HG02973 (cell line): ENCODE data around the gene DNAH14.

Experiments used
- ATAC-seq: cut with Tn5 transposase; IDR thresholded peaks from one replicate; pipeline ENCODE4 v1.9.1; 2021; ENCODE audit warnings: moderate library complexity; ENCODE audit not compliant: unreplicated experiment

DNAH14 gene

GRCh38 chr1:225388372-225388771, 458.9 kb downstream of the DNAH14 start:
- ATAC-seq, result no peak

DNA sequence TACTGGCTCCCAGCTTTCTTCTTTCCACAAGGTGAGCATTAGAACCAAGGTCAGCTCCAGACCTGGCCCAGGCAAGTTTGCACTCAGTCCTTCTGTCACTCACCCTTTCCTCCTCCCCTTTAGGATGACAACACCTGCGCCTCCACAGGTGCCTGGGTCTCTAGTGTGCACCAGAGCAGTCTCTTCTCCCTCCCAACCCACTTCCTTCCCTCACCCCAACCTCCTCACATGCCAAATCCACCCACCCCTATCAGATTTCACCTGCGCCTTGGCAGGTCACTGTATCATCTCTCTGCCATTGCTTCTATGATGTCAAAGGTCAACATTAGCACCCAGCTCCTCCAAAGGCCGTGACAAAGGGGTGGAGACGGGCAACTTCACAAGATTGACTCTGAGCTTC, 460.4 kb downstream of the DNAH14 start:
- no peak for ATAC-seq

GRCh38 chr1:225396357-225396756, 466.9 kb downstream of the DNAH14 start:
- no peak for ATAC-seq

- ATAC-seq, result no peak
These were observed 471.5 kb downstream of the DNAH14 start for GRCh38 chr1:225400968-225401367.

- ATAC-seq, result no peak
These were observed 477.7 kb downstream of the DNAH14 start for GRCh38 chr1:225406976-225407725.

DNA sequence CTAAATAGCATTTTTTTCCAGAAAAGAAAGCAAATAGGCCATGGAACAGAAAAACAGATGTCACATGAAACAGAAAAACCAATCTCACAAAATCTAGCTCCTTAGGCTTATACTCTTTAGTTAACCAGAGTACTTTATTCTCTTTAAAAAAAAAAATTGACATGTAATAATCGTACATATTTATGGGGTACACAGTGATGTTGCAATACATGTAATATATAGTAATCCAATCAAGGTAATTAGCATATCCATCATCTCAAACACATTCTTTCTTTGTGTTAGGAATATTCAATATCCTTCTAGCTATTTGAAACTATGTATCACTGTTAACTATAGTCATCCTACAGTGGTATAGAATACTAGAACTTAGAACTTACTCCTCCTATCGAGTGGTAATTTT, 478.3 kb downstream of the DNAH14 start:
- ATAC-seq, result no peak

- ATAC-seq, result no peak
These were observed 478.8 kb downstream of the DNAH14 start for GRCh38 chr1:225408249-225408648.

- no peak for ATAC-seq
These were observed 479.6 kb downstream of the DNAH14 start for GRCh38 chr1:225409051-225409450.

DNA sequence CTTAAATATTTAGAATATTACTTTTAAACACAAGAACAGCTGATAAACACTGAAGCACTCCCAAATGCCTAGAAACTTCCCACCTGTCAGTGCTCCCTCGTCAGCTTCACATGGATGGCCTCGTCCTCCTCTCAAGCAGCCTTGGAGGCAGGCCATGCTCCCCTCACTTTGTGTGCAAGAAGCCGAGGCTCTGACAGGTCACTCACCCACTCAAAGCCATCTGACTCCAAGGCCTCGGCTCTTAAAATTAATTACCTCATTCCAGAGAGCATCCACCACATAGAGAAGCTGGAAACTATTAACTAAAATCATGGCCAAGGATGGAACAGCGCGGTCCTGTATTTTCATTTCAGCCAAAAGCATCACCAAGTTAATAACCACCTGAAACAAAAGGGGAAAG, 480.6 kb downstream of the DNAH14 start:
- no peak for ATAC-seq

DNA sequence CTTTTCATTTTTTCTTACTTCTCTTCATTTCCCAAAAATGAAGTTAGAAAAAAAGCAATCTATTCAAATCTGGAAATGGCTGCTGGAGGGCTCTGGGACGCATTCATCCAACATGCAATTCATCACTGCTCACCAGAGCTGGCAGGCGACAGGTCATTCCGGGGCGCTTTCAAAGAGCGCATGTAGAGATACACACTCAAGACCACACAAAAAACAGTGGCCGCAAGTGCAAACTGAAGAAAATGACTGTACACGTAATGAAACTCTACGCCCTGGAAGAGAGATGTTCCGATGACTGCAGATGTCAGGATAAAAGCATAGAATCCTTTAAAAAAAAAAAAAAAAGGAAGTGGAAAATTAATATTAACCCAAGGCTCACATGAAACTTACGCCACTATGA, 482.8 kb downstream of the DNAH14 start:
- ATAC-seq, result no peak

DNA sequence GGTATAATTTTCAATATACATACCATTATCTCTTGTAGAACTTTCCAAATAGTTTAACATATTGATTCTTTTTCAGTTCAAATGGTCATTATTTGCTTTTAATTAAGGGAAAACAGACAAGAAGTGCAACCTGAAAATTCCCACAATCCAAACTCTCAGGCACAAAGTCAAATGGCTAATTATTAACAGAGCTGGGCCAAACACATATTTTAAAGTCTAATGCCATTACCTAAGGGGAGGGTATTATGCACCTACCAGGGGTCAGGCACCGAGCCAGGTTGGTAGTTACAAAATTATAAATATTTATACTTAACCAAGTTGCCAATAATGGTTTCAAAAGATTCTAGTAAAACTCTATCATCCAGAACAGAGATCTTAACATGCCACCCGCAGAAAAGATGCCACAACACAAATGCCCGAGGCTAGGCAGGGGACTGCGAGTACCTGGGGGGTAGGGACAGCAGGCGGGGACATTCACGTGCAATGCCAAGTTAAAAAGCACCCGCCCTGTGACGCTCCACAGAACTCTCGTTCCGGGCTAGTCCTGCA, 483.4 kb downstream of the DNAH14 start:
- ATAC-seq, result no peak

DNA sequence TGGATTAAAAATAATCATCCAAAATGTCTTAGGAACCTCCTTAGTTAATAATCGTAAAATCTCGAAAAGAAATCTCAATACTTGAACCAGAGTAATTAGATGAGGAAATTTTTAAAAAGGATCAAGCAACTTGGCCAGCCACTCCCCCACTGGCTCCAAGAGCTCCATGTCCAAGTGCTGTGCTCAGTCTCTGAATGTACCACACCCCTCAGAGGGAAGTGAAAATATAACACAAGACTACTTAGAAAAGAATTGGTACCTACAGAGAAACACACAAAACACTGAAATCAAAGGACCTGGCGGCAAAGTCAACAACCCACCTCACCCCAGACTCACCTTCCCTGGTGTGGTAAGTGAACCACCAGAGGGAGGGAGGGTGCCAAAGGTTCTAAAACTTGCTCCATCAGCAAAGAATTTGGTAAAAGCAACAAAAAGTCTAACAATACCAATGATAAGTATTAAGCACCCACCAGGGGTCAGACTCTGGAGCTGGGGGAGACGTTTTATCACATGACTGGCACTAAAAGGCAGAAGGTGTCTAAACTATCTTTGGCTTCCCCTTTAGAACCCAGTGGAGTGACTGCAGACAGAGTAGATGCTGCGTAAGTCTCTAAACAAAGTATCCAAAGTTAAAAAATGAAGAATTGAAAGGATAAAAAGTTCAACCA, 484.4 kb downstream of the DNAH14 start:
- ATAC-seq, result no peak

- ATAC-seq, result no peak
These were observed 485.8 kb downstream of the DNAH14 start for GRCh38 chr1:225415307-225415706.

DNA sequence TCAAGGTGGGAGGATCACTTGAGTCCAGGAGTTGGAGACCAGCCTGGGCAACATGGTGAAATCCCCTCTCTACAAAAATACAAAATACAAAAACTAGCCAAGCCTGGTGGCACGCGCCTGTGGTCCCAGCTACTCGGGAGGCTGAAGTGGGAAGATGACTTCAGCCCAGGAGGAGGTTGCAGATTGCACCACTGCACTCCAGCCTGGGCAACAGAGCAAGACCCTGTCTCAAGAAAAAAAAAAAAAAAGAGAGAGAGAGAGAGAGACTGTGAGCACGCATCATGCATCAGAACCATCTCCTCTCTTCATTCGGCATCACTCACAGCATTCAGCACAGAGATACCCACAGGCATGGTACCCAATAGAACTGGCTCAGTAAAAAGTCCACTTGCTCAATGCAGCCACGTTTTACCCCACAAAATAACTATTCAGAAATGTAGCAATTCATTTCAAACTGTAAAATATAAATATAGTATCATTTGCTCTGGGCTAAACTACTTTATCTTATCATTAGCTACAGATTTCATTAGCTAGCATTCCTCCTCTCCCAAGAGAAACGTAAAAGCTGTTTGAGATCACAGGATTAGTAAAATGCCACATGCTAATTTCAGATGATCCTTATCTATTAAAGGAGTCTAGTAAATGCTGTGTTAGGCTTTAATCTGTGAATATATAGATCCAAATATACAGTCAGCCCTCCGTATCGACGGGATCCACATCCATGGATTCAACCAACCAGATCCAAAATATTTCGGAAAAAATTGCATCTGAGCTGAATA, 486.7 kb downstream of the DNAH14 start:
- no peak for ATAC-seq

- no peak for ATAC-seq
These were observed 488.6 kb downstream of the DNAH14 start for GRCh38 chr1:225418059-225418458.

GRCh38 chr1:225418598-225418997, 489.1 kb downstream of the DNAH14 start:
- no peak for ATAC-seq

DNA sequence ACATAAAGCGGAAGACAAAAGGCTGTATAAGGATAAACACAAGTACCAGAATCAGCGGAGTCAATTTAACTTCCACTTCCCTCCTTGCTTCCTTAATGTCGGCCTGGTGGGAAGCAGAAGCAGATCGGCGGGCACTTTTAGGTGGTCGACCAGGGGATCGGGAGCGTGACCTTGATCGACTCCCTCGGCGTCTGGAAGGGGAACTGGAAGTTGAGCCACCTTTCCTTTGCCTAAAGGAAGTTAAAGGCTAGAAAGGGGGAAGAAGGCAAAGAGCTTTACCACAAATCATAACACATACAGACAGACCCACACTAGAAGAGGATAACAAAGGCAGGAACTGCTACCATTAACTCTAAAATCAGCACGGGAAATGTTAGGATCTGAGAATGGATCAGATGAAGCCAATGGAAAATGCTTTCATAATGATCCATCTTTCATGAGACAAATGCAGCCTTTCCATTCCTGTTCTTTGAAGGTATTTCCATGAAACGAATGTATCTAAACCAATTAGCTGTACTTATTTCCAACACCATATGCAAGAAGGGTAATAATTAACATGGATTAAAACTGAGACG, 492.6 kb downstream of the DNAH14 start:
- no peak for ATAC-seq

- no peak for ATAC-seq
These were observed 493.5 kb downstream of the DNAH14 start for GRCh38 chr1:225422795-225423517.

GRCh38 chr1:225423518-225423855, 494.0 kb downstream of the DNAH14 start:
- ATAC-seq, result no peak

DNA sequence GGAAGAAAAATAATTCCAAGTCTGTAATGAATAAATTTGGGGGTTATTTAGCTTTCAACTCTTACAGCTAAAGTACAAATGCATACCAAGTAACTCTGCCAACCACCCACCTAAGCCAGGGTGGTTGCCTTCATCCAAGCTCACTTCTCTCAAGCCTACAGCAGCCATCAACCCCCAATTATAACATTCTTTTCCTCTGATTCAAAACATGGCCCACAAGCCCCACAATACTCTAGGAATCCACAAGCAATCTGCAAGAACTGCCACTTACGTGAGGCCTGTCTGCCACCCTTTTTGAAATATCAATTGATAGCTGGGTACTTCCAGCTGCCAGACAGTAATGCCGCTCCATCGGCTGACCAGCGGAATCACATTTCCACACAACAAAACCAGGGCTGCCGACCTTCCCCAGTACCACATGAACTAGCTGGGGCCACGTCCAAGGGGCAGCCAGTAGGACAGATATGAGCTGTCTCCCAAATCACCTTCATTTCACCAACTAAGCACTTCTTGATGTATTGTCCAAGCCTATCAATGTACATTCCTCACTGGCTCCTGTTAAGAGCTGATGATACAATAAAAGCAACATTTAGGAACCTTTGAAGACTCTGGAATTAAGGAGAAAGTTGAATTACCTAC, 495.2 kb downstream of the DNAH14 start:
- no peak for ATAC-seq
